DMS 273 (cell line): Measurements from ENCODE around the gene SERPINF2.
"Not testable (repeated sequence)": the region's sequence is repeated elsewhere in the genome, so short reads cannot be mapped to it uniquely, and the experiment has no call there.

Experiments used
- DNase-seq: peaks from one replicate; lab custom pipeline; 2025; ENCODE audit not compliant: unreplicated experiment; lab: John Stamatoyannopoulos, UW

Gene SERPINF2

GRCh38 chr17:1762233-1762900 lies 19.7 kb downstream of the SERPINF2 start:
- DNase-seq = peak; percentile 31

- DNase-seq = no peak
These were observed 20.5 kb downstream of the SERPINF2 start for GRCh38 chr17:1762901-1763898.

DNA sequence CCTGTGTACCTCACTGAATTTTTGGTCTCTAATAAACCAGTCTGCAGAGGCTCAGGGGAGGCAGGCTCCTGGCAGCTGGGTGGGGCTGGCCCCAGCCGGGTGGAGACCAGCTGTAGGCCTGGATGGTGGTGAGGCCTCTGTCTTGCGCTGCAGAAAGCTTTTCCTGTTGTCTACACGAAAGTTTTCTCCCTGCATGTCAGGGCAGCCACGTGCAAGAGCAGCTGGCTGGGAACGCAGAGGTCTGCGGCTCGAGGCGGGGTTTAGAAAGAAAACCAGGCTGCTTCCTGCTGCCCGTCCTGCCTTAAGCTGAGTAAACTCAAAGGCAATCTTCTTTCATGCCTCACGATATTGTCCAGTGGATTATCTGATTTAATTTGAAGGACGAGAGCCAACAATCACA lies 21.6 kb downstream of the SERPINF2 start:
- DNase-seq = peak; percentile 38

DNA sequence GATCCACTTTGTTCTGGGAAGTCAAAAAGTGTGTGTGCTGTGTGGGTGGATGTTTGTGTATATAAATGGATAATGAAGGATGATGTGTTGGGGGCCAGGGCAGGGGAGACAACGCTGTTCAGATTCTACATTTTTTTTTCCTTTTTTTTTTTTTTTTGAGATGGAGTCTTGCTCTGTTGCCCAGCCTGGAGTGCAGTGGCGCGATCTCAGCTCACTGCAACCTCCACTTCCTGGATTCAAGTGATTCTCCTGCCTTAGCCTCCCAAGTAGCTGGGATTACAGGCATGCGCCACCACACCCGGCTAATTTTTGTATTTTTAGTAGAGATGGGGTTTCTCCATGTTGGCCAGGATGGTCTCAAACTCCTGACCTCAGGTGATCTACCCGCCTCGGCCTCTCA lies 22.0 kb downstream of the SERPINF2 start:
- DNase-seq = not testable (repeated sequence)

DNA sequence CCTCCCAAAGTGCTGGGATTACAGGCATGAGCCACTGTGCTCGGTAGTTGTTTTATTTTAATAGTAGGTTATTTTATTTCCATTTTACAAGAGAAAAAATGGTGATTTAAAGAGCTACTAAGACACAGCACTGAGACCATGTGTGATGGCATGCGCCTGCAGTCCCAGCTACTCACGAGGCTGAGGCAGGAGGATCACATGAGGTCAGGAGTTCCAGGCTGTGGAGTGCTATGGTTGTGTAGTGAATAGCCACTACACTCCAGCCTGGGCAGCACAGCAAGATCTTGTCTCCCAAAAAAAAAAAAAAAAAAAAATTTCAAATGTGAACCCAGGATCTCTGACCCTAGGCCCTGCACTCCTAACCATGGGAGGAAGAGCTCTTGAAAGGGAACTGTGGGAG lies 22.9 kb downstream of the SERPINF2 start:
- DNase-seq = no peak

DNA sequence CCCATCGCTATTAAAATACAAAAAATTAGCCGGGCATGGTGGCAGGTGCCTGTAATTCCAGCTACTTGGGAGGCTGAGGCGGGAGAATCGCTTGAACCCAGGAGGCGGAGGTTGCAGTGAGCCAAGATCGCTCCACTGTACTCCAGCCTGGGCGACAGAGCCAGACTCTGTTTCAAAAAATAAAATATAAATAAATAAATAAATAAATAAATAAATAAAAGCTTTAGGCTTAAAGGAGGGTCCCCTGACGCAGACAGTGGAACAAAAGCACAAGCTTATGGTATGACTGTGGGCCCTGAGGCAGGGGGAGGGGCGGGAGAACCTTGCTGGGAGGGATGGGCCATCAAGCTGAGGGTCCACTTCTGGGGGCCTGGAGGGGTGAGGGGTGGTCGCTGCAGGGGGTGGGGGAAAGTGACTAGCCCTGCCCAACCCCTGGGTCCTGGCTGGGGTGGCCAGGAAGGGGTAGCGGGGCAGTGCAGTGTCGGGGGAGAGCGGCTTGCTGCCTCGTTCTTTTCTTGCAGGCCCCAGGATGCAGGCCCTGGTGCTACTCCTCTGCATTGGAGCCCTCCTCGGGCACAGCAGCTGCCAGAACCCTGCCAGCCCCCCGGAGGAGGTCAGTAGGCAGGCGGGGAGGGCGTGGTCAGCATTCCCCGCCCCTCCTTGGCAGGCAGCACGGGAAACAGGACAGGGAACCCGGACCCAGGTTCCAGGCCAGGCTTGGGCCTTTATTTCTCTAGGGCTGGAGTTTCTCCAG lies 23.9 kb downstream of the SERPINF2 start:
- peak; percentile 29 for DNase-seq

DNA sequence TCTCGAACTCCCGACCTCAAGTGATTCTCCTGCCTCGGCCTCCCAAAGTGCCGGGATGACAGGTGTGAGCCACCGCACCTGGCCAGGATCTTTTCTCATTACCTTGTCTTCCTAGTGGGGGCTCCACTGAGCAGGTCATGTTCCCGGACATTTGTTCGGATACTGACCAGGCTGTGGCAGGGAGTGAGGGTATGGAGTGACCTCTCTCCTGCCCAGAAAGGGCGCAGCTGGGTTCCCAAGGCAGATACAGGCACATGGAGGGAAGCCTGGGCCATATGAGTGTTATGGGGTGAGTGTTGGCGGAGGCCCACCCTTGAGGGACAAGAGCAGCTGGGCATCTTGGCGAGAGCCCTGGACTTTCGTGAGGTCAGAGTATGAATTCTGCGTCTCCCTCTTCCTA lies 24.7 kb downstream of the SERPINF2 start:
- no peak for DNase-seq

DNA sequence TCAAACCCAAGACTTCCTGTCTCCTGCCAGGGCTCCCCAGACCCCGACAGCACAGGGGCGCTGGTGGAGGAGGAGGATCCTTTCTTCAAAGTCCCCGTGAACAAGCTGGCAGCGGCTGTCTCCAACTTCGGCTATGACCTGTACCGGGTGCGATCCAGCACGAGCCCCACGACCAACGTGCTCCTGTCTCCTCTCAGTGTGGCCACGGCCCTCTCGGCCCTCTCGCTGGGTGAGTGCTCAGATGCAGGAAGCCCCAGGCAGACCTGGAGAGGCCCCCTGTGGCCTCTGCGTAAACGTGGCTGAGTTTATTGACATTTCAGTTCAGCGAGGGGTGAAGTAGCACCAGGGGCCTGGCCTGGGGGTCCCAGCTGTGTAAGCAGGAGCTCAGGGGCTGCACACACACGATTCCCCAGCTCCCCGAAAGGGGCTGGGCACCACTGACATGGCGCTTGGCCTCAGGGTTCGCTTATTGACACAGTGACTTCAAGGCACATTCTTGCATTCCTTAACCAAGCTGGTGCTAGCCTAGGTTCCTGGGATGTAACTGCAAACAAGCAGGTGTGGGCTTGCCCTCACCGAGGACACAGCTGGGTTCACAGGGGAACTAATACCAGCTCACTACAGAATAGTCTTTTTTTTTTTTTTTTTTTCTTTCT lies 27.3 kb downstream of the SERPINF2 start:
- DNase-seq = peak; percentile 46

- DNase-seq = not testable (repeated sequence)
These were observed 30.5 kb downstream of the SERPINF2 start for GRCh38 chr17:1773000-1773695.

- no peak for DNase-seq
These were observed 31.1 kb downstream of the SERPINF2 start for GRCh38 chr17:1773696-1774181.

DNA sequence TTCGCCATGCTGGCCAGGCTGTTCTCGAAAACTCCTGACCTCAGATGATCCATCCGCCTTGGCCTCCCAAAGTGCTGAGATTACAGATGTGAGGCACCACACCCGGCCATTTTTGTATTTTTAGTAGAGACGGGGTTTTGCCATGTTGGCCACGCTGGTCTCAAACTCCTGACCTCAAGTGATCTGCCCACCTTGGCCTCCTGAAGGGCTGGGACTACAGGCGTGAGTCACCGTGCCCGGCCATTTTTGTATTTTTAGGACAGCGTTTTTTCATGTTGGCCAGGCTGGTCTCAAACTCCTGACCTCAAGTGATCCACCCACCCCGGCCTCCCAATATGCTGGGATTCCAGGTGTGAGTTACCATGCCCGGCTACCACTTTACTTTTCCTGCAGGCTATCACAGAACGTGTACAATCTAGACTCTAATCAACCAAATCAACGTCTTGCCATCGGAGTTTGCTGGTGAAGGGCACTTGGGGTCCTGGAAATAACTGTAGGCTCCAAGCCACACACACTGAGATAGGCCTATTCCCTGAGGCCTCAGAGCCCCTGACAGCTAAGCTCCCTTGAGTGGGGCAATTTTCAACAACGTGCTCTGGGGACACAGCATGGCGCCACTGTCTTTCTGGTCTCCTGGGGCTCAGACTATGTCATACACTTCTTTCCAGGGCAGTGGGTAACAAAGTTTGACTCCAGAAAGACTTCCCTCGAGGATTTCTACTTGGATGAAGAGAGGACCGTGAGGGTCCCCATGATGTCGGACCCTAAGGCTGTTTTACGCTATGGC lies 31.9 kb downstream of the SERPINF2 start:
- no peak for DNase-seq

DNA sequence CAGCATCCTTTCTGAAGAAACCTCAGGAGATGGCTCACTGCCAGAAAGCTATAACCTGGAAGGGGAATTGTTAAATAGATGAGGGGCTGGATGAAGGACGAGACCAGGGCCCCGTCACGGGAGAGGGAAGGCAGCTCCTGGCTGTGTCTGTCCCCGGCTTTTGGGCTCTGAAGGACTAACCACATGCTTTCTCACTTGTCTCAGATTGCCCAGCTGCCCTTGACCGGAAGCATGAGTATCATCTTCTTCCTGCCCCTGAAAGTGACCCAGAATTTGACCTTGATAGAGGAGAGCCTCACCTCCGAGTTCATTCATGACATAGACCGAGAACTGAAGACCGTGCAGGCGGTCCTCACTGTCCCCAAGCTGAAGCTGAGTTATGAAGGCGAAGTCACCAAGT lies 33.7 kb downstream of the SERPINF2 start:
- DNase-seq = no peak

GRCh38 chr17:1776857-1777256 lies 34.2 kb downstream of the SERPINF2 start:
- DNase-seq = no peak

GRCh38 chr17:1779571-1780131 lies 37.0 kb downstream of the SERPINF2 start:
- peak; percentile 55 for DNase-seq

- DNase-seq = no peak
These were observed 39.5 kb downstream of the SERPINF2 start for GRCh38 chr17:1782171-1782567.

GRCh38 chr17:1783271-1783670 lies 40.6 kb downstream of the SERPINF2 start:
- DNase-seq = no peak

DNA sequence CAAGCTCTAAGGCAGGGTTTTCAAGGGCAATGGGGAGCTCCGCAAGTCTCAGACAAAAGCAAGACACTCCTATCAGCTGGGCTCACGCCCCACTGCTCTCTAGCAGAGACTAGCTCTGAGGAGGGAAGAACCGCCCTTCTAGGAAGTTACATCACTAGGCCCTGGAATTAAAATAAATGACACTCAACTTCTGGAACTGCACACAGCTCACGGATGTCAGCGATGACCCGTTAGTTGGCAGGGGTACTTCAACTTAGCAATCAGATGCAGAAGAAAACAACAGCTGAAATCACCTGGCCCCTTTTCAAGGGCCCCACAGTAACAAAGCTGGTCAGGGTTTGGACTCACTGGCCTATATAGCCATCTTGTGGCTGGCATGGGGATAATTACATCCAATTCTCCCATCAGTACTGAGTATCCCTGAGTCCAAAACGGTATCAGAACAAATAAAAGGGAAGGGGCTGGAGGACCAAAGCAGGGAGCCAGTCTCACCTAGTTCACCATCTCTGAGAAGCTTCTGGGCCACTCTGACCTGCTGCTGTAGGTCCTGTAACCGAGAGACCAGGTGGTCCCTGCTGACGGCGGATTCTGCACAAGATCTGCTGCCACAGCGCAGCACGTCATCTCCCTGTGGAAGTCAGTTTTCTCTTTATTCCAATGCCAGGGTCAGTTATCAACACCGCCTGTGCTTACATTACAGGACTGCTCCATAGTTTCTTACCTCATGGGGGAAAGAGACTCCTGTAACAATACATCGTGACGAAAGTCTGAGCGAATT lies 41.4 kb downstream of the SERPINF2 start:
- DNase-seq = peak; percentile 44

- no peak for DNase-seq
These were observed 43.3 kb downstream of the SERPINF2 start for GRCh38 chr17:1785930-1786329.
